ENCODE data around the gene DGKI. TPM values are rescaled to one million over a fixed set of nuclear protein-coding genes. Genes with fewer than 3 reads are reported as not detected.

The DGKI gene
- total RNA-seq, 1 experiment from 2014 or later: 0.79 TPM

DNA sequence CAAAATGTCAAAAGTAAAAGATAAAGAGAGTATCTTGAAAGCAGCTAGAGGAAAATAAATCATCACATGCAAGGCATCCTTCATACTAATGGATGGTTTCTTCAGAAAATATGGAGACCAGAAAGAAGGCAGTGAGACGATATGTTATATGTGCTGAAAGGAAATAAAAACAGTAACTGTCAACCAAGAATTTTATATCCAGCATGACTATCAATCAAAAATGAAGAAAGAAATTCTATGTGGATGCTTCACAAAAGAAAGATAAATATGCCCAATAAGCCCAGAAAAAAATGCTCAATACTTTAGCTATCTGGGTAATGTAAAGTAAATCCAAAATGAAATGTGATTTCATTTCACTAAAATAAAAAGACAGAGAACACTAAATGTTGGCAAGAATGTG lies 142.1 kb downstream of the DGKI start (continued):
- TF ChIP-seq, protein P1, sequence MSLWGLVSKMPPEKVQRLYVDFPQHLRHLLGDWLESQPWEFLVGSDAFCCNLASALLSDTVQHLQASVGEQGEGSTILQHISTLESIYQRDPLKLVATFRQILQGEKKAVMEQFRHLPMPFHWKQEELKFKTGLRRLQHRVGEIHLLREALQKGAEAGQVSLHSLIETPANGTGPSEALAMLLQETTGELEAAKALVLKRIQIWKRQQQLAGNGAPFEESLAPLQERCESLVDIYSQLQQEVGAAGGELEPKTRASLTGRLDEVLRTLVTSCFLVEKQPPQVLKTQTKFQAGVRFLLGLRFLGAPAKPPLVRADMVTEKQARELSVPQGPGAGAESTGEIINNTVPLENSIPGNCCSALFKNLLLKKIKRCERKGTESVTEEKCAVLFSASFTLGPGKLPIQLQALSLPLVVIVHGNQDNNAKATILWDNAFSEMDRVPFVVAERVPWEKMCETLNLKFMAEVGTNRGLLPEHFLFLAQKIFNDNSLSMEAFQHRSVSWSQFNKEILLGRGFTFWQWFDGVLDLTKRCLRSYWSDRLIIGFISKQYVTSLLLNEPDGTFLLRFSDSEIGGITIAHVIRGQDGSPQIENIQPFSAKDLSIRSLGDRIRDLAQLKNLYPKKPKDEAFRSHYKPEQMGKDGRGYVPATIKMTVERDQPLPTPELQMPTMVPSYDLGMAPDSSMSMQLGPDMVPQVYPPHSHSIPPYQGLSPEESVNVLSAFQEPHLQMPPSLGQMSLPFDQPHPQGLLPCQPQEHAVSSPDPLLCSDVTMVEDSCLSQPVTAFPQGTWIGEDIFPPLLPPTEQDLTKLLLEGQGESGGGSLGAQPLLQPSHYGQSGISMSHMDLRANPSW (CRISPR knock-in tag; conservative IDR thresholded peaks at IDR 0.05; ENCODE audit: low read depth): no peak
- TF ChIP-seq ETV6 (CRISPR knock-in tag; IDR thresholded peaks at IDR 0.05): no peak
- no peak for TF ChIP-seq RELA (CRISPR knock-in tag; IDR thresholded peaks at IDR 0.05; ENCODE audit: borderline replicate concordance)

DNA sequence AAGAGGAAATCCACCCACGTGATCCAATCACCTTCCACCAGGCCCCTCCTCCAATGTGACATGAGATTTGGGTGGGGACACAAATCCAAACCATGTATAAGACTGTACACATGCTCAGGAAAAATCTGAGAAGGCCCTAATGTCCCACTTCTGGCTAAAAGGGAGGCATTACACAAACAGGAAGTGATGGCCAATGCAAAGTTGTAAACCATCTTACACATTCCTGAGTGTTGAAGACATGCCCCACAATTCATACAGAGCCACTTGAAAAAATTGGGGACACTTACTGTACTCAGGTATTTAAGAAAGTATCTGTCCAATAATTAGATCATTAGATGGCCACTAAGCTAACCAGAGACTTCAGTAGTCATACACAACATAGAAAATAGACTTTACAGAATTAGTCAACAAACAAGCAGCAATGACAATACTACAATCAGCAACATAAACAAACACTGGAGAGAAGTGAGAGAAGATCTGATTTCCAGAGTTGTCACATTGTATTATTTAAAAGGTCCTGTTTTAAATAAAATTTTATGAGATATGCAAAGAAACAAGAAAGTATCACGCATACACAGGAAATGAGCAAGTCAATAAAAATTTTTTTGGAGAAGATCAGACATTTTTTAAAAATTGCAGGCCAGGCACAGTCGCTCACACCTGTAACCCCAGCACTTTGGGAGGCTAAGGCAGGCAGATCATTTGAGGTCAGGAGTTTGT lies 143.3 kb downstream of the DGKI start:
- H3K9me3 Mint-ChIP-seq: peaks cover 30% of the 10 kb centered on the region
- H3K4me3 Mint-ChIP-seq: no peak overlapping the region
- no peaks in the 10 kb centered on the region; the same call in 1 of the 2 replicates for H3K27me3 Mint-ChIP-seq (ENCODE audit: low read depth)
- ATAC-seq: no peak
- H3K27ac Mint-ChIP-seq: no peak overlapping the region
- DNase-seq (ENCODE audit: low spot score): no peak
- TF ChIP-seq ZNF416 (CRISPR knock-in tag; IDR thresholded peaks at IDR 0.05) (no peak), ZBTB21 (CRISPR knock-in tag; IDR thresholded peaks at IDR 0.05; ENCODE audit: borderline replicate concordance) (no peak), GRHL2 (CRISPR knock-in tag; IDR thresholded peaks at IDR 0.05; ENCODE audit: insufficient replicate concordance, severe bottlenecking) (no peak)
- TF ChIP-seq, protein P2, sequence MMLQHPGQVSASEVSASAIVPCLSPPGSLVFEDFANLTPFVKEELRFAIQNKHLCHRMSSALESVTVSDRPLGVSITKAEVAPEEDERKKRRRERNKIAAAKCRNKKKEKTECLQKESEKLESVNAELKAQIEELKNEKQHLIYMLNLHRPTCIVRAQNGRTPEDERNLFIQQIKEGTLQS (CRISPR knock-in tag; conservative IDR thresholded peaks at IDR 0.05): no peak
- TF ChIP-seq, protein P3, sequence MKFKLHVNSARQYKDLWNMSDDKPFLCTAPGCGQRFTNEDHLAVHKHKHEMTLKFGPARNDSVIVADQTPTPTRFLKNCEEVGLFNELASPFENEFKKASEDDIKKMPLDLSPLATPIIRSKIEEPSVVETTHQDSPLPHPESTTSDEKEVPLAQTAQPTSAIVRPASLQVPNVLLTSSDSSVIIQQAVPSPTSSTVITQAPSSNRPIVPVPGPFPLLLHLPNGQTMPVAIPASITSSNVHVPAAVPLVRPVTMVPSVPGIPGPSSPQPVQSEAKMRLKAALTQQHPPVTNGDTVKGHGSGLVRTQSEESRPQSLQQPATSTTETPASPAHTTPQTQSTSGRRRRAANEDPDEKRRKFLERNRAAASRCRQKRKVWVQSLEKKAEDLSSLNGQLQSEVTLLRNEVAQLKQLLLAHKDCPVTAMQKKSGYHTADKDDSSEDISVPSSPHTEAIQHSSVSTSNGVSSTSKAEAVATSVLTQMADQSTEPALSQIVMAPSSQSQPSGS (CRISPR knock-in tag; IDR thresholded peaks at IDR 0.05; ENCODE audit: borderline replicate concordance, low read depth): no peak
- TF ChIP-seq, protein P4, sequence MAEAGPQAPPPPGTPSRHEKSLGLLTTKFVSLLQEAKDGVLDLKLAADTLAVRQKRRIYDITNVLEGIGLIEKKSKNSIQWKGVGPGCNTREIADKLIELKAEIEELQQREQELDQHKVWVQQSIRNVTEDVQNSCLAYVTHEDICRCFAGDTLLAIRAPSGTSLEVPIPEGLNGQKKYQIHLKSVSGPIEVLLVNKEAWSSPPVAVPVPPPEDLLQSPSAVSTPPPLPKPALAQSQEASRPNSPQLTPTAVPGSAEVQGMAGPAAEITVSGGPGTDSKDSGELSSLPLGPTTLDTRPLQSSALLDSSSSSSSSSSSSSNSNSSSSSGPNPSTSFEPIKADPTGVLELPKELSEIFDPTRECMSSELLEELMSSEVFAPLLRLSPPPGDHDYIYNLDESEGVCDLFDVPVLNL (CRISPR knock-in tag; IDR thresholded peaks at IDR 0.05; ENCODE audit: borderline replicate concordance, low read depth): no peak
- TF ChIP-seq, protein P5, sequence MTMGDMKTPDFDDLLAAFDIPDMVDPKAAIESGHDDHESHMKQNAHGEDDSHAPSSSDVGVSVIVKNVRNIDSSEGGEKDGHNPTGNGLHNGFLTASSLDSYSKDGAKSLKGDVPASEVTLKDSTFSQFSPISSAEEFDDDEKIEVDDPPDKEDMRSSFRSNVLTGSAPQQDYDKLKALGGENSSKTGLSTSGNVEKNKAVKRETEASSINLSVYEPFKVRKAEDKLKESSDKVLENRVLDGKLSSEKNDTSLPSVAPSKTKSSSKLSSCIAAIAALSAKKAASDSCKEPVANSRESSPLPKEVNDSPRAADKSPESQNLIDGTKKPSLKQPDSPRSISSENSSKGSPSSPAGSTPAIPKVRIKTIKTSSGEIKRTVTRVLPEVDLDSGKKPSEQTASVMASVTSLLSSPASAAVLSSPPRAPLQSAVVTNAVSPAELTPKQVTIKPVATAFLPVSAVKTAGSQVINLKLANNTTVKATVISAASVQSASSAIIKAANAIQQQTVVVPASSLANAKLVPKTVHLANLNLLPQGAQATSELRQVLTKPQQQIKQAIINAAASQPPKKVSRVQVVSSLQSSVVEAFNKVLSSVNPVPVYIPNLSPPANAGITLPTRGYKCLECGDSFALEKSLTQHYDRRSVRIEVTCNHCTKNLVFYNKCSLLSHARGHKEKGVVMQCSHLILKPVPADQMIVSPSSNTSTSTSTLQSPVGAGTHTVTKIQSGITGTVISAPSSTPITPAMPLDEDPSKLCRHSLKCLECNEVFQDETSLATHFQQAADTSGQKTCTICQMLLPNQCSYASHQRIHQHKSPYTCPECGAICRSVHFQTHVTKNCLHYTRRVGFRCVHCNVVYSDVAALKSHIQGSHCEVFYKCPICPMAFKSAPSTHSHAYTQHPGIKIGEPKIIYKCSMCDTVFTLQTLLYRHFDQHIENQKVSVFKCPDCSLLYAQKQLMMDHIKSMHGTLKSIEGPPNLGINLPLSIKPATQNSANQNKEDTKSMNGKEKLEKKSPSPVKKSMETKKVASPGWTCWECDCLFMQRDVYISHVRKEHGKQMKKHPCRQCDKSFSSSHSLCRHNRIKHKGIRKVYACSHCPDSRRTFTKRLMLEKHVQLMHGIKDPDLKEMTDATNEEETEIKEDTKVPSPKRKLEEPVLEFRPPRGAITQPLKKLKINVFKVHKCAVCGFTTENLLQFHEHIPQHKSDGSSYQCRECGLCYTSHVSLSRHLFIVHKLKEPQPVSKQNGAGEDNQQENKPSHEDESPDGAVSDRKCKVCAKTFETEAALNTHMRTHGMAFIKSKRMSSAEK (CRISPR knock-in tag; IDR thresholded peaks at IDR 0.05; ENCODE audit: borderline replicate concordance): no peak
- H3K4me1 Mint-ChIP-seq: no peaks in the 10 kb centered on the region
- POLR2A ChIA-PET: no interaction called here
- H3K36me3 Mint-ChIP-seq: peaks cover 18% of the 10 kb centered on the region
- CTCF ChIA-PET: no interaction called here

DNA sequence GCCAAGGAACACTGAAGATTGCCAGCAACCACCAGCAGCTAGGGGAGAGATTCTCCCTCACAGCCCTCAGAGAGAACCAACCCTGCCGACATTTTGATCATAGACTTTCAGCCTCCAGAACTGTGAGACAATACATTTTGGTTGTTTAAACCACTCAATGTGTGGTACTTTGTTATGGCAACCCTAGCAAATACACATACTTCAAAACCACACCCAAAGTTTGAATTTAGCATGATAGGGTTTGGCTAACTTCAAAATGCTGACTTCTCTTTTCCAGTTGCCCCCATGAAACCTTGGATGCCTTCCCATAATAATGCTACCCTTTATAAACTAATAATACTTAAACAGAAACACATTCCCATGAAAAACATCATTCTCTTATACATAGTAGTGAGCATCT lies 149.8 kb downstream of the DGKI start:
- POLR2A ChIA-PET: no interaction called here
- DNase-seq (ENCODE audit: low spot score) (no peak), ATAC-seq (no peak)
- no peak overlapping the region for H3K27ac Mint-ChIP-seq
- no peak overlapping the region for H3K4me3 Mint-ChIP-seq
- TF ChIP-seq RELA (CRISPR knock-in tag; IDR thresholded peaks at IDR 0.05; ENCODE audit: borderline replicate concordance): no peak
- TF ChIP-seq FOXJ3 (CRISPR knock-in tag; IDR thresholded peaks at IDR 0.05; ENCODE audit: borderline replicate concordance): no peak
- no peaks in the 10 kb centered on the region for H3K27me3 Mint-ChIP-seq (ENCODE audit: low read depth)
- CTCF ChIA-PET: no interaction called here
- H3K36me3 Mint-ChIP-seq: no peaks in the 10 kb centered on the region
- H3K4me1 Mint-ChIP-seq: no peaks in the 10 kb centered on the region
- no peaks in the 10 kb centered on the region for H3K9me3 Mint-ChIP-seq
